ENCODE measurements around the gene EVX2.

EVX2 gene

GRCh38 chr2:176117823-176118371 is 34.1 kb upstream of the EVX2 start:
- no peak overlapping the region for H3K4me3 ChIP-seq (ENCODE audit: low read depth, low read length)
- POLR2A ChIA-PET = no interaction called here
- TF ChIP-seq CTCF (IDR thresholded peaks at IDR 0.05; ENCODE audit: insufficient read depth, low read length, missing control alignments) = no peak
- no peak for DNase-seq (ENCODE audit: low read depth, low spot score)
- CTCF ChIA-PET = interaction anchor here (2.0 to 5.9 kb wide), 5 partner anchors 9 to 696 kb away, joined by 4 to 39 read pairs (median 8); no protein-coding TSS in a partner anchor

GRCh38 chr2:176117162-176117822 is 33.5 kb upstream of the EVX2 start:
- no peak for TF ChIP-seq CTCF (IDR thresholded peaks at IDR 0.05; ENCODE audit: insufficient read depth, low read length, missing control alignments)
- ChIA-PET POLR2A (no interaction called here), CTCF (interaction anchor here (0.6 to 9.0 kb wide), 7 partner anchors 10 to 1032 kb away, joined by 3 to 73 read pairs (median 8); no protein-coding TSS in a partner anchor)
- DNase-seq (ENCODE audit: low read depth, low spot score) = no peak
- no peak overlapping the region; the same call in 1 of the 2 replicates for H3K4me3 ChIP-seq (ENCODE audit: low read depth, low read length)

- no peak for DNase-seq (ENCODE audit: low read depth, low spot score)
- ChIA-PET POLR2A (no interaction called here), CTCF (interaction anchor here (0.6 to 9.0 kb wide), 13 partner anchors 11 to 1643 kb away, joined by 3 to 73 read pairs (median 4); no protein-coding TSS in a partner anchor)
- H3K4me3 ChIP-seq (ENCODE audit: low read depth, low read length) = peak within 1 kb of the TSS; percentile 37
- peak; percentile 58 for TF ChIP-seq CTCF (IDR thresholded peaks at IDR 0.05; ENCODE audit: insufficient read depth, low read length, missing control alignments)
Observed at GRCh38 chr2:176115883-176116813, 32.4 kb upstream of the EVX2 start, which contains the start of gene HOXD10. Gene HOXD10 (plus strand): TSS chr2:176116778. CDS start chr2:176116834, 56 bp downstream.

GRCh38 chr2:176114930-176115625 is 31.3 kb upstream of the EVX2 start:
- CTCF ChIA-PET = interaction anchor here (0.7 to 9.0 kb wide), 10 partner anchors 10 to 1050 kb away, joined by 3 to 73 read pairs (median 6); no protein-coding TSS in a partner anchor
- no peak for DNase-seq (ENCODE audit: low read depth, low spot score)
- TF ChIP-seq CTCF (IDR thresholded peaks at IDR 0.05; ENCODE audit: insufficient read depth, low read length, missing control alignments) = no peak

GRCh38 chr2:176114120-176114929 is 30.6 kb upstream of the EVX2 start:
- ChIA-PET CTCF (interaction anchor here (0.7 to 9.0 kb wide), 15 partner anchors 8 to 1050 kb away, joined by 3 to 73 read pairs (median 5); partner anchors contain the start of gene HOXD9), POLR2A (no interaction called here)
- TF ChIP-seq CTCF (IDR thresholded peaks at IDR 0.05; ENCODE audit: insufficient read depth, low read length, missing control alignments) = no peak
- DNase-seq (ENCODE audit: low read depth, low spot score) = no peak
- H3K4me3 ChIP-seq (ENCODE audit: low read depth, low read length) = no peak overlapping the region

More at GRCh38 chr2:176114930-176115625, 31.3 kb upstream of the EVX2 start:
- POLR2A ChIA-PET = no interaction called here
- no peak overlapping the region for H3K4me3 ChIP-seq (ENCODE audit: low read depth, low read length)
